Smooth muscle cell (in vitro differentiated cells): ENCODE measurements around the gene GLCCI1. TPM values are rescaled to one million over a fixed set of nuclear protein-coding genes. Genes with fewer than 3 reads are reported as not detected.

Source experiments
- DNase-seq: peaks from one replicate; lab custom pipeline; 2025; ENCODE audit not compliant: unreplicated experiment; lab: John Stamatoyannopoulos, UW
- H2AFZ ChIP-seq: fragments of 200-600 bp; sonication (generic); 2 replicates; pipeline ENCODE4 v1.6.0; 2016; ENCODE audit warnings: antibody characterized with exemption, low read depth, mild to moderate bottlenecking
- H3F3A ChIP-seq: fragments of 200-600 bp; sonication (generic); 2 replicates; pipeline ENCODE4 v1.6.0; 2017; ENCODE audit warnings: antibody characterized with exemption, low read depth
- H3K27ac ChIP-seq: fragments of 200-600 bp; sonication (generic); 2 replicates; pipeline ENCODE4 v1.5.1; 2016; ENCODE audit warnings: low read depth, mild to moderate bottlenecking
- H3K27me3 ChIP-seq: fragments of 200-600 bp; sonication (generic); 2 replicates; pipeline ENCODE4 v1.6.1; 2016; ENCODE audit warnings: low read depth, mild to moderate bottlenecking
- H3K36me3 ChIP-seq: fragments of 200-600 bp; sonication (generic); 2 replicates; pipeline ENCODE4 v1.5.1; 2016; ENCODE audit warnings: low read depth
- H3K4me1 ChIP-seq: fragments of 200-600 bp; sonication (generic); 2 replicates; pipeline ENCODE4 v1.5.1; 2016; ENCODE audit warnings: low read depth
- H3K4me2 ChIP-seq: fragments of 200-600 bp; sonication (generic); 2 replicates; pipeline ENCODE4 v1.6.0; 2016; ENCODE audit warnings: mild to moderate bottlenecking
- H3K4me3 ChIP-seq: fragments of 200-600 bp; sonication (generic); 2 replicates; pipeline ENCODE4 v1.5.1; 2016; ENCODE audit warnings: mild to moderate bottlenecking
- H3K79me2 ChIP-seq: fragments of 200-600 bp; sonication (generic); 2 replicates; pipeline ENCODE4 v1.6.0; 2016; ENCODE audit warnings: low read depth, mild to moderate bottlenecking
- H3K9ac ChIP-seq: fragments of 200-600 bp; sonication (generic); 2 replicates; pipeline ENCODE4 v1.6.0; 2016; ENCODE audit warnings: low read depth
- H3K9me3 ChIP-seq: fragments of 200-600 bp; sonication (generic); replicated peaks from 2 replicates; pipeline ENCODE4 v1.5.1; 2016; ENCODE audit warnings: low read depth
- H4K20me1 ChIP-seq: fragments of 200-600 bp; sonication (generic); 2 replicates; pipeline ENCODE4 v1.6.0; 2016; ENCODE audit warnings: low read depth
- CTCF ChIP-seq: fragments of 200-600 bp; sonication (generic); IDR thresholded peaks from 2 replicates; pipeline ENCODE4 v1.5.1; 2017; ENCODE audit warnings: borderline replicate concordance, mild to moderate bottlenecking, antibody characterized with exemption; ENCODE audit not compliant: insufficient read depth, poor library complexity, severe bottlenecking
- WGBS: methylation state at CpG from one replicate; pipeline ENCODE4 v1.1.7; 2016; ENCODE audit warnings: low lambda C conversion rate; 5-methylcytosine and 5-hydroxymethylcytosine counted together
- polyA plus RNA-seq: library from polyadenylated mRNA; unstranded; fragments of >200 nt; fragmentation: Nextera tagmentation; extraction: Ambion mirVana; gene quantifications from 2 replicates; pipeline ENCODE4 v1.2.1, GENCODE V29; 2016
- total RNA-seq: library from RNA; depleted of rRNA; stranded (reverse); fragments of >200 nt; gene quantifications from 2 replicates; pipeline ENCODE4 v1.2.3, GENCODE V29; 2014

GLCCI1 gene
- total and polyA plus RNA-seq, 2 experiments from 2014 or later = 39.0 to 69.9 TPM

GRCh38 chr7:7948232-7948631 is 20.4 kb upstream of the GLCCI1 start:
- H3K27me3 ChIP-seq = no peaks in the 10 kb centered on the region
- no peak overlapping the region for H3K27ac ChIP-seq
- no peak for DNase-seq
- TF ChIP-seq CTCF = no peak
- H3K9me3 ChIP-seq = no peaks in the 10 kb centered on the region
- H3K4me3 ChIP-seq = no peak overlapping the region
- H3K9ac ChIP-seq = no peak overlapping the region
- no peak overlapping the region for H3K4me2 ChIP-seq
- no peaks in the 10 kb centered on the region for H3K4me1 ChIP-seq
- no peak overlapping the region for H2AFZ ChIP-seq
- H3F3A ChIP-seq = no peaks in the 10 kb centered on the region
- no peaks in the 10 kb centered on the region for H4K20me1 ChIP-seq
- 96% methylated on average over 4 of the region's 4 CpGs for WGBS
- no peaks in the 10 kb centered on the region for H3K79me2 ChIP-seq
- H3K36me3 ChIP-seq = no peaks in the 10 kb centered on the region

- Histone ChIP-seq H4K20me1 (no peaks in the 10 kb centered on the region), H3K4me2 (no peak overlapping the region), H3K9me3 (no peaks in the 10 kb centered on the region), H3K4me1 (no peaks in the 10 kb centered on the region), H3K9ac (no peak overlapping the region), H3F3A (no peaks in the 10 kb centered on the region), H3K4me3 (no peak overlapping the region), H3K27ac (no peak overlapping the region), H3K79me2 (no peaks in the 10 kb centered on the region), H3K36me3 (no peaks in the 10 kb centered on the region), H2AFZ (no peak overlapping the region), H3K27me3 (no peaks in the 10 kb centered on the region)
- no peak for TF ChIP-seq CTCF
- DNase-seq = no peak
Observed at GRCh38 chr7:7953806-7954205, 14.8 kb upstream of the GLCCI1 start.

GRCh38 chr7:7956531-7957128 is 12.0 kb upstream of the GLCCI1 start:
- no peak for DNase-seq
- no peak for TF ChIP-seq CTCF
- H4K20me1 ChIP-seq = no peaks in the 10 kb centered on the region
- WGBS = 80% methylated on average over 3 of the region's 3 CpGs
- H2AFZ ChIP-seq = no peak overlapping the region
- no peaks in the 10 kb centered on the region for H3K4me1 ChIP-seq
- no peaks in the 10 kb centered on the region for H3F3A ChIP-seq
- H3K27me3 ChIP-seq = no peaks in the 10 kb centered on the region
- H3K27ac ChIP-seq = no peak overlapping the region
- H3K79me2 ChIP-seq = no peaks in the 10 kb centered on the region
- no peak overlapping the region for H3K9ac ChIP-seq
- H3K9me3 ChIP-seq = no peaks in the 10 kb centered on the region
- no peak overlapping the region for H3K4me3 ChIP-seq
- H3K36me3 ChIP-seq = no peaks in the 10 kb centered on the region
- no peak overlapping the region for H3K4me2 ChIP-seq

- Histone ChIP-seq H2AFZ (no peak overlapping the region), H3F3A (no peaks in the 10 kb centered on the region), H4K20me1 (no peaks in the 10 kb centered on the region), H3K79me2 (no peaks in the 10 kb centered on the region), H3K4me2 (no peak overlapping the region), H3K4me1 (no peaks in the 10 kb centered on the region), H3K4me3 (no peak overlapping the region), H3K9me3 (no peaks in the 10 kb centered on the region), H3K36me3 (no peaks in the 10 kb centered on the region), H3K27me3 (no peaks in the 10 kb centered on the region), H3K27ac (no peak overlapping the region), H3K9ac (no peak overlapping the region)
- DNase-seq = no peak
- 100% methylated on average over 2 of the region's 2 CpGs for WGBS
- TF ChIP-seq CTCF = no peak
Observed at GRCh38 chr7:7957513-7957912, 11.1 kb upstream of the GLCCI1 start.
